Neural progenitor cell (in vitro differentiated cells): ENCODE data around the gene CLINT1.

Experiments used
- CTCF ChIP-seq: fragments of 200-600 bp; sonication (generic); IDR thresholded peaks from 2 replicates; pipeline ENCODE4 v1.5.1; 2017; ENCODE audit warnings: antibody characterized with exemption, mild to moderate bottlenecking
- EZH2 ChIP-seq: fragments of 200-600 bp; sonication (generic); IDR thresholded peaks from 2 replicates; pipeline ENCODE4 v1.6.1; 2017; ENCODE audit warnings: antibody characterized with exemption, mild to moderate bottlenecking, moderate library complexity
- EZH2phosphoT487 ChIP-seq: fragments of 200-600 bp; sonication (generic); IDR thresholded peaks from 2 replicates; pipeline ENCODE4 v1.6.1; 2017; ENCODE audit warnings: antibody characterized with exemption

DNA sequence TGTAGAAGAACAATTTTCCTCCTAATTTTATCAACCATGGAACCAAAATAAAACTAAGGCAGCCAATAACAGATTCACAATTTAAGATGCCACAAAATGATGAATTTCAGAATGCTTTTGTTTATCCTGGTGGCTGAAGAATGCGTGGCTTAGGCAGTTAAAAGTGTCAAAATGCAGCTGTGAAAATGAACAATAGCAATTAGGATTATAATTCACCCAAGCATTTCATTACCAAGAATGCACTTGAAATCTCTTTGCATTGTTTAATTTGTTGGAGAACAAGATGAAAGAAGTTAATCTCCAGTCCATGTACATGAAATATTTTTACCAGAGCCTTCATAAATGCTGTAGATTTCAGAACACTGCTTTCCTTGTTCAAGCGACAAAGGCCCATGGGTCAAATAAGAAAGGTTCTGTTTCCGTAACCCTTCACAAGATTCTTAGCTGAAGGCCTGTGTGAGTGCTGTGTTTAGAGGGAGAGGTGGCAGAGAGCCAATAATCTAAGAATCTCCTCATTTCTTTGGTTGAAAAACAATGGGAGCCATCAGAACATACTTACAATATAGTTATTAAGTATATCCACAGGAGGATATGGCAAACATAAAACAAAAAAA, 39.3 kb downstream of the CLINT1 start:
- TF ChIP-seq CTCF (no peak), EZH2phosphoT487 (no peak), EZH2 (no peak)
